ENCODE data around the gene RMRP.

RMRP gene

DNA sequence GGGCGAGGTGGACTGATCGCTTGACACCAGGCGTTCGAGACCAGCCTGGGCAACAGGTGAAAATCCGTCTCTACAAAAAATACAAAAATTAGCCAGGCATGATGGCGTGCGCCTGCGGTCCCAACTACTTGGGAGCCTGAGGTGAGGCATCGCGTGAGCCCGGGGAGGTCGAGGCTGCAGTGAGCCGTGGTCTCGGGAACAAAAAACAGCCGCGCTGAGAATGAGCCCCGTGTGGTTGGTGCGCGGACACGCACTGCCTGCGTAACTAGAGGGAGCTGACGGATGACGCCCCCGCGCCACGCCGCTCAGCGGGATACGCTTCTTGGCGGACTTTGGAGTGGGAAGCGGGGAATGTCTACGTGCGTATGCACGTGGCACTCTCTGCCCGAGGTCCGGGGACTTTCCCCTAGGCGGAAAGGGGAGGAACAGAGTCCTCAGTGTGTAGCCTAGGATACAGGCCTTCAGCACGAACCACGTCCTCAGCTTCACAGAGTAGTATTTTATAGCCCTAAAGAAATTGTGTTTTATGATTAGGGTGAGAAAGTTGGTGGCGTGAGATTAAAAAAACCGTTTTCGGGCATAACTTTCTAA, at the start of gene RMRP:
Gene RMRP, minus strand, starts transcription at position 474 of the 591 bp plus-strand sequence.
- DNase-seq (ENCODE audit: low read depth in 2 of 2), result peak; percentile 59 to 64

DNA sequence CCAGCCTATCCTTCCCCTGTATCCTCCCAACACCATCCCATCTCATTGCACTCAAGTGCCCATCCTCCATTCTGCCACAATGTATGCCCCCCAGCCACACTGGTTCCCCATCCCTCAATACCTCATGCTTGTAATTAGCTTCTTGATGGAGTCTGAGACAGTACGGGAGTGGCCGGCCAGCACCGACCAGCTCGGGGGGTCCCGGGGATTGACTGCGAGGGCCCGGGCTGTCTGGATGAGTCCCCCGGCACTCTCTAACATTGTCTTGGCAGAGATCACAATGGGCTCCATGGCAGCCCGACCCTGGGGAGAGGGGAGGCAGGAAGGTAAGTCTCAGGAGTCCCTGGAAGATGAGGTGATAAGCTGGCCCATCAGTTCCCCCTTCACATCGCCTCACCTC, 49.1 kb upstream of the RMRP start:
- DNase-seq (ENCODE audit: low read depth in 2 of 2), result no peak

DNA sequence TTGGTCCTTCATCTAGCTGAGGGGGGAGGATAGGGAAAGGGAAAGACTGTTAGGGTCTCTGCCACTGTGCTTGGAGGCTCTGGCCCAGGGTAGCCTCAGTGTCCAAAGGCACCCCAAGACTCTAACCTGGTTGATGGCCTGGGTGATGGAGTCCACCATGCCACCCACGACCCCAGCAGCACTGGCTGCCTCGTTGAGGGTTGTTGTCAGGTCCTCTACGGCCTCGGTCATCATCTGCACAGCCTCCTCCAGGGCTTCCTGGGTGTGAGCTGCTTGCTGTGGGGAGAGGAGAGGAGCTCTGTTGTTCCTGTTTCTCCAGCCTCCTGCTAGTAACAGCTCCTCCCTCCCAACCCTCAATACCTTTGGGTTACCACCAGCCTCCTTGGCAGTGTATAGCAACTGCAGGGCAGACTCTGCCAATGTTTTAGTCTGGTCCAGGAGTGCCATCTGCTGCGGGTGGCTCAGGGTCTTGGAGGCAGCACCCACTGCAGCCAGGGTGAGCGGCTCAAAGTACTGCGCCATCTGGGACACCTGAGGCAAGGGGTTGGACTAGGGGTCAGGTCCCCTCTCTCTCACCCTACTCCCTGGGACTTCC, 48.1 kb upstream of the RMRP start:
- DNase-seq (ENCODE audit: low read depth in 2 of 2), result no peak

DNA sequence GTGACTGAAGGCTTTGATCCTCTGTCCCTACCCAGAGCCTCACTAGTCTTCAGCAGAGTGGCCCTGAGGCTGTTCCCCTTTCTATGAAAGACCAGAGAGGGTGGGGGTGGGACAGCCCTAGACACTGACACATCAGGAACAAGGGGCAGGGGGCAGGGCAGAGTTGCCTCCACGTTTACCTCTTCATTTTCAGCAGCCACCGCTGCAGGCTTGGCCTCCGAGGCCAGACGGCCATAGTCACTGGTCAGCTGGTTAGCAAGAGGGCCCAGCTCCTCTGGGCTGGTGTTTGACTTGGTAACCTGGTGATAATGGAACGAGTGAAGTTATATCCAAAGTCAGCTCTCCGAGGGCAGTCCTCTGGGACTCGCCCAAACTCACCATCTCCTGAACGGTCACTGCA, 47.6 kb upstream of the RMRP start:
- no peak for DNase-seq (ENCODE audit: low read depth in 2 of 2)

DNA sequence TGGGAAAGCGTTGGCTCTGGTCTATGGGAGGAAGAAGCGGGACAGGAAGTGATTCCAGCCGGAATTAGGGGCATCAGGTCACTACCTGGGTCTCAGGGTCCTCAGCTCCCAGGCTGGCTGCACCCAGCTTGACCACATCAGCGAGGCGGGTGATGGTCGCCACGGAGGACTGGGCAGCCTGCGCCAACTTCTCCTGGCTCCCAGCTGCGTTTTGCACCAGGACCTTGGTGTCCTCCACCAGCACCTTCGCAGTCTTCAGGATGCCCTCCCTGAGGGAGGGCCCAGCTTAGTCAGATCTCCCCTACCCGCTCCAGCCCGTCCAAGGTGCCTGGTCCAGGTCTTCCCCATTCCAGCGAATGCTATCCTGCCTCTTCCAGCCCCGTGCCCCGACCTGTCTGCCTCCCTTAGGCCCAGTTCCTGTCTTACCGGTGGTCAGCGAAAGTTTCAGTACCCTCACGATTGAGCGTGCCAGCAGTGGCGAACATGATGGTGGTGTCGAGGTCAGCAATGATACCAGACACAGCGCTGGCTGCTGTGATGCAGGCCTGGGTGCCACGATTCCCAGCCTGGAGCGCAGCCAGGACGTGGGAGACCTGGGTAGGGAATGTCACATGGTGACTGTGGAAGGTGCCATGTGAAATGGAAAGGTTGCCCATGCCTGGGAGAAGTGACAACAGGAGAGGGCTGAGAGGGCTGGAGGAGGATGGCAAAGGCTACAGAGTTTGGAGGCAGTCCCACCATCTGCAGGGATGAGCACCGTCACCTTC, 46.3 kb upstream of the RMRP start:
- DNase-seq (ENCODE audit: low read depth in 2 of 2), result no peak

DNA sequence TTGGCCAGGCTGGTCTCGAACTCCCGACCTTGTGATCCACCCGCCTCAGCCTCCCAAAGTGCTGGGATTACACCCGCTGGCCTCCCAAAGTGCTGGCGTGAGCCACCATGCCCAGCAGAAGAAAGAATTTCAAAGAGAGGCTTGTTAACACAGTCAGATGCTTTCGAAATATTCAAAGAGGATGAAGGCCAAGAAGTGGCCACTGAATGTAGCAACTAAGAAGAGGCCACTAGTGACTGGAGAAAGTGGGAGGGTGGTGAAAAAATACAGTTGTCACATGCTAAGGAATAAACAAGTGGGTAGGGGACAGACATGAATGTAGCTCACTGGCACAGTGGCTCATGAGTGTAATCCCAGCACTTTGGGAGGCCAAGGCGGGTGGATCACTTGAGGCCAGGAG, 44.9 kb upstream of the RMRP start:
- no peak for DNase-seq (ENCODE audit: low read depth in 2 of 2)

DNA sequence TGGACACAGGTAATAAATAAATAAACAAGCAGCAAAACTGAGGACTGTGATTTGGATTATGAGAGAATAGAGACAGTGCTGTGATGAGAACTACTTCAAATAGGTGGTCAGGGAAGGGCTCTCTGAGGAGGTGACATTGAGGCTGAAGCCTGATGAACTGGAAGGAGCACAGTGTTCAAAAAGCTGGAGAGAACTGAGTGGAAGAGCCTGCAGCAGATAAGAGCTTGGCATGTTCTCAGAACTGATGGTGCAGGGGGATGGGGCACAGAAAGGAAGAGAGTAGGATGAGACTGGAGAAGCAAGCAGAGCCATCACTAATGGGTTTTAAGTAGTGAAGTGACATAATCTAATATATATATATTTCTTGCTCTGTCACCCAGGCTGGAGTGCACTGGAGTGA, 43.1 kb upstream of the RMRP start:
- no peak for DNase-seq (ENCODE audit: low read depth in 2 of 2)

DNA sequence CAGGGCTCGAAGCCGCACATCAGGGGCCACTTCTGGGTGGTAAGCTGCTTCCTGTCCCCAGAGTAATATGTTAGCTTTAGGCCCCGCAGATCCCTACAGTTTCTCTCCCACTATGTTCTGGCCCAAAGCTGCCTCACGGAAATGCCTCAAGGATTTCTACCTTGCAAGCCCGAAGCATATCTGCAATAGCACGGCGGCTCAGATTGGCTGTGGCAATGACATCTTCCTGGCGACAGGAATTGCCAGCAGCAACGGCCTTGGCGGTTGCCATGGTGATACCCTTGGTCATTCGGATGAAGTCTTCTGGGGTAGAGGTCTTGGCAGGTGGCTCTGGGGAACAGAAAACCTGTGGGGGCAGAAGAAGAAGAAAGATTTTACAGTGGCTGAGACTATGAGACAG, 42.2 kb upstream of the RMRP start:
- no peak for DNase-seq (ENCODE audit: low read depth in 2 of 2)

DNA sequence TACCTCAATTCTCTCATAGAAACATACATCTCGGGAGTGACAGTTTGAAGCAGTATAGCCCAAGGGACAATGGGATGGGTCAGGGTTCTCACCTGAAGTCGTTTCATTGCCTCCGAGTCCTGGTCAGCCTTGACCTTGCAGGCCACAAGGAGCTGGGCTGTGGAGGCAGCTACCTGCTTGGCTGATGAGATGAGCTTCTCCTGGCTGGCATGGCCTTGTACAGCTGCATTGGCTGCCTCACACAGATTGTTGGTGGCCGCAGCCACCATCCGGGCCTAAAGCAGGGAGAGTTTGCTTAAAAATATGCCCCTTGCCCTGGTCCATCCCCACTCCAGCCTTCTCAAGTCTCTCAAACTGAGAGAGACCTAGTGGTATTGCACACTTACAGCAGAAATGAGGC, 40.4 kb upstream of the RMRP start:
- DNase-seq (ENCODE audit: low read depth in 2 of 2), result no peak

DNA sequence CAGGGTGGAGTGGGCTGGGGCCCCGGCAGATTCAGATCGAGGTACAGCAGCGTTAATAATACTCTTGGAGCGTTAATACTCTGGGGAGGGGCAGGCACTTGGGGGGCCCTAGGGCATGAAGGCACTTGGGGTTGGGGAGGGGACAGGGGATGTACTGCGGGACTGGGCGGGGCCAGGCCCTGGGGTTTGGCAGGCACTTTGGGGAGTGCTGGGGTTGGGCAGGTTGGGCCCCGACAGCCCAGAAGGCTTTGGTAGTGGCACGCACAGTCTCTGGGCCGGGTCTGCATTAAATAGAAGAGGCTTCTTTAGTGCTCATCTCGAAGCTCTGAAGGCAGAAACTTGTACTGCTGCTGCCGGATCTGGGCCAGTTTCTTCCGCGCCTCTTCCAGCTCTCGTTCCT, 39.7 kb upstream of the RMRP start:
- DNase-seq (ENCODE audit: low read depth in 2 of 2), result no peak

DNA sequence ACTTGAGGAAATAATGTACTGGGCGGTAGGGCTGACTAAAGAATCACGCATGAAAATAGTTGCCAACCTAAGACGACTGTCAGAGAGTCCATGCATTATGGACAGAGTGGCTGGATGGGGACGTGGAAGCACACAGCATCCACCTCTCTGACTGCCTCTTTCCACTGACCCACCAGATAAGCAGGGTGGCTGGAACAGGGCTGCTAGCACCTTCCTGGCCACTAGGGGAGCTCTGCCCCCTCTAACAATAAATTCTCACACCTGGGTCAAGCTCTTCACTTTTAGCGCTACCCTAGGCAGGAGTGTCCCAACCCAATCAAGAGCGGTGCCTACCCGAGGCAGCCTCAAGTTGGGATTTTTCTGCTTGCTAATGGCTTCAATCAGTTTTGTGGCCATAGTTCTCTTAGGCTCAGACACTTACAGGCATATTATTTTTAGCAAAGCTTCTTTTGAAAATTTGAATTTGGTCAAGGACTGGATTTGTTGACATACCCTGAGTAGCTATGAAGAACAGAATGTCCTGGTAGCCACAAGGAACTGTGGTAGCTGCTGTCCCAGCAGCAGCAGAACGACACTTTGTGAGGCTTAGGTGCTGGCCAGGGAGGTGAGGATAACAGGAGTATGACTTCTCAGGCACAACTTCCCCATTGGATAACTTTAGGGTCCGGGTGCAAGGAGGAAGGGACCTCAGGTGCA, 38.8 kb upstream of the RMRP start:
- DNase-seq (ENCODE audit: low read depth in 2 of 2), result peak in 1 of 2 donors; percentile 34

DNA sequence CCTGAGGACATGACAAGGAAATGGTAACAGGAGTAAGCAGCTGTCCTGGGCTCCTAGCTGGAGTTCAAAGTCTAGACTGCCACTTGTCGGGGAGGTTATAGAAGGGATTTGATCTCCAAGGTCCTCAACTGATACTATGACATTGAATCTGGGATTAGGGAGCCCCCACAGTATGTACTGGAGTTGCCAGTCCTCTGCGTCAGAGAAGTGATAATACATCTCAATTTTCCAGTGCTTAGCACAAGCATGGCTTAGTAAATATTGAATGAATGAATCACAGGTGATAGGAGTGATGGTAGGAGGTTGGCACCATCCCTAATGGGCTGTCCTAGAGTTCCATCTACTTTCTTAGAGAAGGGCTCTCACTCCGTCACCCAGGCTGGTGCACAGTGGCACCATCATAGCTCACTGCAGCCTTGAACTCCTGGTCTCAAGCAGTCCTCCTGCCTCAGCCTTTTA, 38.2 kb upstream of the RMRP start:
- DNase-seq (ENCODE audit: low read depth in 2 of 2), result no peak

DNA sequence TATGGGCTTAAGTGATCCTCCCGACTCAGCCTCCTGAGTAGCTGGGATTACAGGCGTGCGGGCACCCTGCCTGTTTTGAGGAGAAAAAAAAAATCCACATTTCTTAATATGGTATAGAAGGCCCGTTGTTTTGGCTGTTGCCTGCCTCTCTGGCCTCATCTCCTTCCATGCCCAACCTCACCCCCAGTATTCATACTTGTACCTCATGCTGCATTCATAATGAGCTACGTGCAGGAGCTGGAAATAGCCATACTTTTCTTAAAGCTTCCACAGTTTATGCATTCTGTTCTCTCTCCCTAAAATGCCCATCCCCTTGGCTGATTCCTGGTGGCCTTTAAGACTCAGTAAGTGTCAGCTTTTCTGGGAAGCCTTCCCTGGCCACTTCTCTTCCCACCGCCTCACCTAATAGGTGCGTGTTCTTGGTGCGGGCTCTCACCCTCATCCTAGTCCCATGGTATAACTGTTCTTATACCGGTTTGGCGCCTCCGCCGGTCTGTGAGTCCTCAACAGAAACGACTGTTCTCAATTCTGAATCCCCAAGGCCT, 34.0 kb upstream of the RMRP start:
- DNase-seq (ENCODE audit: low read depth in 2 of 2), result no peak

DNA sequence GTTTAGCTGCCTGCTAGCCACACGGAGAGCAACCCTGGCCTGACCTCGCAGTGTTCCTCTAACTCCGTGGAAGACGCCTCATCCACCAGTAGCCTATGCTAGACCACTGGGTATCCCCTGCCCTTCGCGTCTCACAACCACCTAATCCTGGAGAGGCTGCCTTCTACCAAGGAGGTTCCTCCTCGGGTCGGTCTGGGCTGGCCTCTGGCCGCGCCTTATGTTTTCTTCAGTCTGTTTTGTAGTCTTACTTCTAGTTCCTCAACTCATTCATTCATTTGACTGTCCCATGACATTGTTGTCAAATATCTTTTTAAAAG, 33.5 kb upstream of the RMRP start:
- DNase-seq (ENCODE audit: low read depth in 2 of 2), result no peak

DNA sequence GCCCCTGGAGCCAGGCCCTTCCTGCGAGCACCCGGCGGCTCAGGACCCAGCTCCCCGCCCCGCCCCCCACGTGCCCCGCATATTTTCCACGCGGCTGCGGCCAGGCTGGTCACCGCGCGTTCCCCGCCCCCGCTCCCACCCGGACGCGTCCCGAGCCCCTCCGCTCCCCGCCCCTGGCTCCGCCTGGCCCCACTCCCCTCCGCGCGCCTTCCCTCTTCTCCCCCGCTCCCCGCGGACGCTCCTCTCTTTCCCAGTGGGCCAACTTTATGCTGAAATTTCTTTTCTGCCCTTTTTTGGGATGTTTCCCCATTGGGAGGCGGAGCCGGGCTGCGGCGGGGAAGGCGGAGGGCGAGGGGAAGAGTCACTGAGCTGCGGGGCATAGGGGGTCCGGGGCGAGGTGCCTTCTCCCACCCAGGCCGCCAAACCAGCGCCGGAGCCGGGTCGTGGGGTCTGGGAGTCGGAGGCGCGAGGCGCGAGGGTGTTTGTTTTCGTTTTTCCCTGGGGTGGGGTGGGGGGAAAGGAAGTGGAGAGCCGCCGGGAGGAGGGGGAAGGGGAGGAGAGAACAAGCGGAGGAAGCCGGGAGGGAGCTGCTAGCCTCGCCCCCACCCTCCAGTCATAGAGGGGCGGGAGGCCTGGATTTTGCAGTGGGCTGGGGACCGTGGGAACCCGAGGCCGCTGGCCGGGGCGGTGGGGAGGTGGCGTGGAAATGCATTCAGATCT, 33.0 kb upstream of the RMRP start:
- DNase-seq (ENCODE audit: low read depth in 2 of 2), result no peak

DNA sequence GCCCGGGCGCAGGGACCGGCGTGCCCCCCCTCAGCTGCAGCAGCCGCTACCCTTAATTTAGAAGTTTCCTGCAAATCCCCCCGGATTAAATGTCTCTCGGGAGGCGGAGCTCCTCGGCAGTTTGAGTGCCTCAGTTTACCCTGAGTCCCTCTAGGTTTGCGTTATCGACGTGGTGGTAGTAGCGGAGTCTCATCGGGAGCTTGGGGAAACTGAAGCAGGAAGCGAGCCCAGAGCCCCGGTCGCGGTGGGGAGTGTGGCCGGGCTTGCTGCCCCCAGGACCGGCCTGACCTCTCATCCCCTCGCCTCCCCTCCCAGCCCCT, 32.4 kb upstream of the RMRP start:
- no peak for DNase-seq (ENCODE audit: low read depth in 2 of 2)

DNA sequence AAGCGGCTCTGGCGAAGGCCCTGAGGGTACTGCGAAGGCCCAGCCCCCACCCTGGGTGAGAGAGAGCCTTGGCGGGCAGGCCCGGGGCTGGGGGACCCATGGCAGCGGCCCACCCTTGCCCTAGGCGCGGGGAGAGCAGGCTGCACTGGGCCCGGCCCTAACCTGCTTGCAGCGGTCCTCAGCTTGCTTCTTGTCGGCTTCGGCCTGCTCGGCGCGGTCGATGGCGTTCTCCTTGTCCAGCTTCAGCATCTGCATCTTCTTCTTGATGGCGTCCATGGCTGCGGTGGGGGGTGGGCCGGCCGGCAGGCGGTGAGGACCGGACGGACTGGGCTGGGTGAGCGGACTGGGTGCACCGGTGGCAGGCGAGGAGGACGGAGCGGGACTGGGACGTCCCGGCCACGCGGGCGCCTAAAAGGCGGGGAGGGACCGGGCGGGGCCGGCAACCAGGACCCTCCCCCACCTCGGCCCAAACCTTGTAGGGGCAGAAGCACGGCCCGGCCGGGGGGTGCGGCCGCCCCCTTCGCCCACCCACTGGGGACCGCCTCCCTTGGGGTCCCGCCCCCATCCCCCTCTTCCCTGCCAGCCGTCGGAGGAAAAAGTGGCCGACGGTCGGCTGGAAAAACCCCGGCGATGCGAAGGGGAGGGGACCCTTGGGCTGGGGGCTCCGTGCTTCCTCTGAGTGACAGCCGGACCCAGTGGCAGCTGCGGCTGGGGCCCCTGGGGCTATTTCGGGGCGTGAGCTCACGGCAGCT, 31.9 kb upstream of the RMRP start, which contains the start of gene TPM2:
Gene TPM2, minus strand, starts transcription at position 384 of the 752 bp plus-strand sequence. Its CDS starts 108 bp downstream, at position 276.
- no peak for DNase-seq (ENCODE audit: low read depth in 2 of 2)

DNA sequence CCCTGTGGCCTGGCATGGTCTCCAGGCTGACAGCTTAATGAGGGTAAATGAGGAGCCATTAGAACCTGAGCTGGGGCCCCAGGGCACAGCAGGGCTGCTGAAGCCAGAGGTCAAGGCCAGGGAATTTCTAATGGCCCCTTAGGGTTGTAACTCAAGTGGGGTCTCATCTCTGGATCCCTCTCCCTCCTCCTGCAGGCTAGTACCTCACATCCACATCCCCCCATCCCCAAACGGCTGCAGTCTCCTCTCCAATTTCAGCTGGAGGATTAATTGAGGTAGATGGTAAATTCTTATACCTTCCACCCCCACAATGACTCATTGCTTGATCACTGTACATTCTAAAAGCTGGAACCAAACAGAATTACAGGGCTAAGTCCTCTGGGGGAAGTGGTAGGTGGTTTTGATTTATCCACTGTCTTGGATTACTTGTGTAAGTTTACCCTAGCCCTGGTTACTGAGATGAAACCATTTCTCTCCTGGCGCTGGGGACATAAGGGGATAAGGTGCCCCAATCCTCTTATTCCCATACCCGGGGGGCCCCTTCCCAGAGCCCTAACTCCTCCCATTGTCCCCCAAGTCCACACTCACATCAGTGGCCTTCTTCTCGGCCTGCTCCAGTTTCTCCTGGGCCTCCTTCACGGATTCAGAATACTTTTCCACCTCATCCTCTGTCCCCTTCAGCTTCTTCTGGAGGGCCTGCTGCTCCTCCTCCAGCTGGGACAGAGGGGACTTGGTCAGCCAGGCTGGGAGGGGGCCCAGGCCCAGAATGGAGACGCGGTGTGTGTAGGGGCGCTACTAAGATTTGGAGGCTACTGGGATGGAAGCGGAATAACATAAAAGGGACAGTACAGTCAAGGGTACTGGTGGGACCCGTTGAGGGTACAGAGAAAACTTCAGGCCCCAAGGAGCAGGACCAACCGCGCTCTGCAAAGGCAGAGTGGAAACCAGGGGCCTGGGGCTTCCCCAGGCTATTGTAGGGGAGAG, 31.0 kb upstream of the RMRP start:
- DNase-seq (ENCODE audit: low read depth in 2 of 2), result no peak

DNA sequence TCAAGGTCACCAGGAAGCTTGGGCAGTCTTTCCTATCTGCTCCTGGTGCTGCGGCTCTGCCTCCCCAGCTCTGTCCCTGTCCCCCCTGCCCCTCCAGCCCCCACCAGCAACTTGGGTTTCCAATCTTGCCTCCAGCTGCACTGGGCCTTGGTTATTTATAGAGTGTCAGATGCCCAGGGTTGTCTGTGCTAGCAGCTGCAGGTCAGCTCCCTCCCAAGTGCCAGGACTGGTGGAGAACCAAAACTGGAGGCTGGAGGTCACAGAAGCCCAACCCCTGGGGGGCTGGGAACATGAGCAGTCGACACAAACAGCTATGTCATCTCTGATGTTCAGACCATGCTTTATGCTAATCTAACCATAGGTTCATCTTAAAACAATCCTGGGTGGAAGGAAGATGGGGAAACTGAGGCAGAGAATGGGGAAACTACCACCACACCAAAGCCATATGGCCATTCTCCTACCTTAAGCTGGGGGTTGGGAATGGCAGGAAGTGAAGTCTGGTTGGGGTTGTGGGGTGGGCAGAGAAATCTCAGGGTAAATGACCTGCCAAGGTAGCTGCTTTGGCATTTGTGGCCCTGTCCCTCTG, 30.2 kb upstream of the RMRP start:
- DNase-seq (ENCODE audit: low read depth in 2 of 2), result no peak

DNA sequence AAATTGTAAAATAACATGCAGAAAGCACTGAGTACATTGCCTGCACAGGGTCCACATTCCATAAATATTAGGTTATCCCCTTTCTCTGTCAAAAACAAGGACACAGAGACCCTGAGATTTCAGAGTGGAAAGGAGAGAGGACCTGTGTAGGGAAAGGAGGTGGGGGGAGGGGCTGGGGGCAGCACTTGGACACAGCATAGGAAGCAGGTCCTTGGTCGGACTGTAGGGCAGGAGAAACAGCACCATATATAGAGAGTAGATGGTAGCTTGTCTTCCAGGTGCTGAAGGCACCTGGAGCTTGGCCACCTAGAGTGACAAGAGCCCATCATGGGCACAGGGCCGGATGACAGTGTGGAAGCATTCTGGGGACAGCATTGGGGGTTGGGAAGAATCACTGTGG, 29.5 kb upstream of the RMRP start:
- no peak for DNase-seq (ENCODE audit: low read depth in 2 of 2)

Data from stimulated activated CD8-positive, alpha-beta memory T cell treated with anti-CD3 and anti-CD28 coated beads, Interleukin-7, amount 100 ng/mL, for 1 hour (primary cell).